ENCODE measurements around the gene PLGRKT. TPM values are rescaled to one million over a fixed set of nuclear protein-coding genes. Genes with fewer than 3 reads are reported as not detected.
"Not testable (repeated sequence)": the region's sequence is repeated elsewhere in the genome, so short reads cannot be mapped to it uniquely, and the experiment has no call there.

The PLGRKT gene
- total RNA-seq, 2 experiments from 2014 or later = 10.4 to 26.1 TPM

- POLR2A ChIA-PET = interaction anchor here (0.6 to 3.5 kb wide), 6 partner anchors 160 to 1335 kb away, joined by 3 to 14 read pairs (median 3); no protein-coding TSS in a partner anchor
- no peaks in the 10 kb centered on the region for H3K9me2 ChIP-seq (ENCODE audit: insufficient read depth, low read length)
- no peak for DNase-seq (ENCODE audit: low spot score)
- H3K27ac ChIP-seq (ENCODE audit: low read depth, low read length, poor library complexity, severe bottlenecking) = no peak overlapping the region
- H3K4me2 ChIP-seq (ENCODE audit: low read length) = 0 out of 2 replicates have a peak overlapping the region, but pooled peaks have one; percentile 89
- peaks cover 37% of the 10 kb centered on the region for H3K4me1 ChIP-seq (ENCODE audit: insufficient read depth, low read length, poor library complexity, severe bottlenecking)
- H4K20me1 ChIP-seq (ENCODE audit: insufficient read depth, low read length) = no peaks in the 10 kb centered on the region
- H3K9me3 ChIP-seq (ENCODE audit: low read length) = no peaks in the 10 kb centered on the region; the same call in 1 of the 2 replicates
- BruUV-seq (replicated peaks) = no TSS peak
- TF ChIP-seq EZH2phosphoT487 (IDR thresholded peaks at IDR 0.05; ENCODE audit: borderline replicate concordance, low read depth, low read length) (no peak), CTCF (conservative IDR thresholded peaks at IDR 0.05; ENCODE audit: low read length) (no peak)
- H3K79me2 ChIP-seq (ENCODE audit: insufficient read depth, low read depth, low read length) = peaks cover 3% of the 10 kb centered on the region; the same call in 1 of the 2 replicates
- H3K36me3 ChIP-seq (ENCODE audit: insufficient read depth, low read length) = peaks cover 15% of the 10 kb centered on the region
- CTCF ChIA-PET (ENCODE audit: unreplicated experiment) = no interaction called here
- intact Hi-C loops (cut with micrococcal nuclease; ENCODE audit: unreplicated experiment) = loop anchor here (5.0 kb wide), 8 partner anchors 51 to 774 kb away; partner anchors contain the start of genes AK3, CDC37L1, PLPP6 and RANBP6
- H3K4me3 ChIP-seq (ENCODE audit: low read depth, low read length, poor library complexity, severe bottlenecking) = no peak overlapping the region
- H2AFZ ChIP-seq (ENCODE audit: low read length) = no peak overlapping the region
These were observed 1.8 kb downstream of the PLGRKT start for GRCh38 chr9:5435912-5436311.

GRCh38 chr9:5433841-5434810 is 3.6 kb downstream of the PLGRKT start:
- H3K4me3 ChIP-seq (ENCODE audit: low read depth, low read length, poor library complexity, severe bottlenecking); H3K9me3 ChIP-seq (ENCODE audit: low read length); H3K27ac ChIP-seq (ENCODE audit: low read depth, low read length, poor library complexity, severe bottlenecking); intact Hi-C loops (cut with micrococcal nuclease; ENCODE audit: unreplicated experiment); H2AFZ ChIP-seq (ENCODE audit: low read length); H3K9me2 ChIP-seq (ENCODE audit: insufficient read depth, low read length); DNase-seq (ENCODE audit: low spot score); BruUV-seq (replicated peaks); H4K20me1 ChIP-seq (ENCODE audit: insufficient read depth, low read length); POLR2A ChIA-PET; H3K4me2 ChIP-seq (ENCODE audit: low read length); H3K79me2 ChIP-seq (ENCODE audit: insufficient read depth, low read depth, low read length); CTCF ChIA-PET (ENCODE audit: unreplicated experiment): not testable (repeated sequence)
- Histone ChIP-seq H3K36me3 (ENCODE audit: insufficient read depth, low read length) (peaks cover 17% of the 10 kb centered on the region), H3K4me1 (ENCODE audit: insufficient read depth, low read length, poor library complexity, severe bottlenecking) (peaks cover 21% of the 10 kb centered on the region)

- H3K4me3 ChIP-seq (ENCODE audit: low read depth, low read length, poor library complexity, severe bottlenecking); H3K9me2 ChIP-seq (ENCODE audit: insufficient read depth, low read length); intact Hi-C loops (cut with micrococcal nuclease; ENCODE audit: unreplicated experiment); CTCF ChIA-PET (ENCODE audit: unreplicated experiment); H3K27ac ChIP-seq (ENCODE audit: low read depth, low read length, poor library complexity, severe bottlenecking); BruUV-seq (replicated peaks); H3K9me3 ChIP-seq (ENCODE audit: low read length); H3K4me2 ChIP-seq (ENCODE audit: low read length); POLR2A ChIA-PET; H4K20me1 ChIP-seq (ENCODE audit: insufficient read depth, low read length); H2AFZ ChIP-seq (ENCODE audit: low read length); DNase-seq (ENCODE audit: low spot score); H3K79me2 ChIP-seq (ENCODE audit: insufficient read depth, low read depth, low read length): not testable (repeated sequence)
- peaks cover 17% of the 10 kb centered on the region for H3K36me3 ChIP-seq (ENCODE audit: insufficient read depth, low read length)
- H3K4me1 ChIP-seq (ENCODE audit: insufficient read depth, low read length, poor library complexity, severe bottlenecking) = peaks cover 16% of the 10 kb centered on the region
These were observed 4.4 kb downstream of the PLGRKT start for GRCh38 chr9:5433328-5433727.

- H3K27ac ChIP-seq (ENCODE audit: low read depth, low read length, poor library complexity, severe bottlenecking); H2AFZ ChIP-seq (ENCODE audit: low read length); BruUV-seq (replicated peaks); H4K20me1 ChIP-seq (ENCODE audit: insufficient read depth, low read length); CTCF ChIA-PET (ENCODE audit: unreplicated experiment); H3K9me3 ChIP-seq (ENCODE audit: low read length); intact Hi-C loops (cut with micrococcal nuclease; ENCODE audit: unreplicated experiment); H3K79me2 ChIP-seq (ENCODE audit: insufficient read depth, low read depth, low read length); H3K9me2 ChIP-seq (ENCODE audit: insufficient read depth, low read length); H3K4me2 ChIP-seq (ENCODE audit: low read length); H3K4me3 ChIP-seq (ENCODE audit: low read depth, low read length, poor library complexity, severe bottlenecking); DNase-seq (ENCODE audit: low spot score): not testable (repeated sequence)
- POLR2A ChIA-PET = interaction anchor here (1.2 kb wide), 1 partner anchor 9 kb away, joined by 3 read pairs; no protein-coding TSS in a partner anchor
- Histone ChIP-seq H3K36me3 (ENCODE audit: insufficient read depth, low read length) (peaks cover 17% of the 10 kb centered on the region), H3K4me1 (ENCODE audit: insufficient read depth, low read length, poor library complexity, severe bottlenecking) (peaks cover 12% of the 10 kb centered on the region)
These were observed 4.8 kb downstream of the PLGRKT start for GRCh38 chr9:5432890-5433289.
